Heart right ventricle (tissue), 16 donors: Measurements from ENCODE around the gene ACYP2. TPM values are rescaled to one million over a fixed set of nuclear protein-coding genes. Genes with fewer than 3 reads are reported as not detected.

Source experiments
- ATAC-seq, 8 donors: fragments of 200-7000 bp; cut with Tn5 transposase; one replicate each; pipeline ENCODE4 v1.9.1; 2020; ENCODE audit warnings: mild to moderate bottlenecking in 8 of 8, moderate library complexity in 8 of 8, moderate number of reproducible peaks in 1 of 8
- DNase-seq, 2 donors: peaks; one replicate each; pipeline ENCODE4 v3.0.0-alpha.2; 2020
- H3K27ac ChIP-seq, 10 donors: fragments of 200-600 bp; sonication (generic) in 2 of 10; one replicate each; pipeline versions ENCODE4 v1.5.0 to v1.8.0; 2020 to 2022; ENCODE audit warnings: mild to moderate bottlenecking in 3 of 10
- H3K27me3 ChIP-seq, 7 donors: fragments of 200-600 bp; one replicate each; pipeline ENCODE4 v1.8.0; 2021 to 2022; ENCODE audit warnings: mild to moderate bottlenecking in 2 of 7
- H3K36me3 ChIP-seq, 9 donors: fragments of 200-600 bp; sonication (generic) in 1 of 9; one replicate each; pipeline versions ENCODE4 v1.5.0 to v1.8.0; 2020 to 2022; ENCODE audit warnings: mild to moderate bottlenecking in 2 of 9
- H3K4me1 ChIP-seq, 9 donors: fragments of 200-600 bp; sonication (generic) in 1 of 9; one replicate each; pipeline versions ENCODE4 v1.5.0 to v1.8.0; 2020 to 2022; ENCODE audit warnings: mild to moderate bottlenecking in 4 of 9
- H3K4me3 ChIP-seq, 10 donors: fragments of 200-600 bp; sonication (generic) in 2 of 10; one replicate each; pipeline versions ENCODE4 v1.5.0 to v1.8.0; 2020 to 2022; ENCODE audit warnings: mild to moderate bottlenecking in 7 of 10, moderate library complexity in 2 of 10
- H3K9me3 ChIP-seq, 11 donors: fragments of 200-600 bp in 10 of 11; sonication (generic) in 2 of 11; one replicate each; pipeline versions ENCODE4 v1.5.0 to v1.8.0; 2013 to 2022; ENCODE audit warnings: mild to moderate bottlenecking in 2 of 11, control low read depth in 1 of 11, moderate library complexity in 1 of 11
- WGBS, 2 donors: extraction: QIAGEN DNeasy Blood & Tissue Kit; methylation state at CpG; one replicate each; pipeline ENCODE4 v1.1.7; 2013; ENCODE audit warnings: inconsistent platforms in 1 of 2; 5-methylcytosine and 5-hydroxymethylcytosine counted together
- intact Hi-C, 10 donors: fragments of 100-400 bp; cut with DNase I; formaldehyde crosslinking; loops; one replicate each; pipeline versions ENCODE4 v1.11.1 to v1.14.2; 2022
- polyA plus RNA-seq, 2 donors: library from polyadenylated mRNA; stranded (reverse); fragments of 200-250 nt; gene quantifications; one replicate each; pipeline ENCODE4 v1.2.3, GENCODE V29; 2013
- total RNA-seq, 10 donors: library from RNA; stranded (reverse); fragmentation: NEBNext Ultra II Directional in 3 of 10; extraction: Animal tissue kit (Norgen Biotek cat#: 25700) in 3 of 10; gene quantifications; one replicate each; pipeline versions ENCODE4 v1.2.1 to v1.2.4, GENCODE V29; 2021 to 2023
- TF ChIP-seq, protein P1 (sequence below), 9 donors: fragments of 200-600 bp; sonication (generic) in 2 of 9; IDR thresholded peaks; one replicate each; pipeline versions ENCODE4 v1.5.0 to v1.8.0; 2021 to 2022; ENCODE audit warnings: antibody characterized with exemption in 9 of 9, mild to moderate bottlenecking in 5 of 9, moderate library complexity in 1 of 9
- donor health status: Arrhythmogenic right ventricular cardiomyopathy.
- donor health status: ischemic (EF 13 %, LVEDD 7.1; RV severe dilation, severe dysfunction).
- donor health status: healthy with polysubstance abuse.
- donor health status: DM: no; HTN: yes; CAD: no.
- donor health status: DM: no; HTN: no; CAD: no.
- donor health status: ischemic (EF 25% LVEDD 6.9; RV normal size, moderate dysfunction).
- donor health status: ischemic (EF 25% LVEDD 5.7; RV mildly dilated, moderate dysfunction).
- donor health status: healthy.
- donor health status: DM: yes; HTN: yes; CAD: no.
- donor health status: Ischemic cardiomyopathy.
- donor health status: ischemic (EF 35%, LVEDD 5.7; RV mildly dilated, moderate dysfunction).
- donor health status: nonischemic (EF 11% LVEDD 7.7; RV severe dilation, severe dysfunction).
- donor health status: DM: yes; HTN: yes; CAD: no.
- donor health status: PGD.
- donor health status: ischemic (EF 29% LVEDD 5.4; RV normal size, mild dysfunction).
- donor health status: nonischemic (EF 23%, LVEDD 6.1; RV moderate dilation, normal function).

ACYP2 gene
- total and polyA plus RNA-seq, 12 donors: 45.7 to 87.1 (median 74.3) TPM

DNA sequence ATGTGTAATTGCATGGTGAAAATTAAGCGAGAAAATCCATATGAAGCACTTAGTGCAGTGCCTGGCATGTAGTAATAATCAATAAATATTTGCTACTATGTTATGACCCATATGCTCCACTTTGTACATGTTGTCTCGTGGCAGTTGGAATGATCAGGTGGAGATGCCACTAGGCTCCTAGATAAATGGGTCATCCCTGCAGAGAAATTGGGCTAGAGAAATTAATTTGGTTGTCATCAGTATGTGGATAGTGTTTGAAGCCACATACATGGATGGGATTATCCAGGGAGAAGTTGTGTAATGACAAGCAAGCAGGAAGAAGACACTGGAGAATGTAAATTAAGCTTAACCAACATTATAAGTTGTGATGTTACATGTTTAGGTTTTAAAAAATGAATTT, 33.0 kb downstream of the ACYP2 start:
- no peak overlapping the region for H3K27ac ChIP-seq
- no peak overlapping the region for H3K4me3 ChIP-seq
- no peak for DNase-seq
- TF ChIP-seq, protein P1, sequence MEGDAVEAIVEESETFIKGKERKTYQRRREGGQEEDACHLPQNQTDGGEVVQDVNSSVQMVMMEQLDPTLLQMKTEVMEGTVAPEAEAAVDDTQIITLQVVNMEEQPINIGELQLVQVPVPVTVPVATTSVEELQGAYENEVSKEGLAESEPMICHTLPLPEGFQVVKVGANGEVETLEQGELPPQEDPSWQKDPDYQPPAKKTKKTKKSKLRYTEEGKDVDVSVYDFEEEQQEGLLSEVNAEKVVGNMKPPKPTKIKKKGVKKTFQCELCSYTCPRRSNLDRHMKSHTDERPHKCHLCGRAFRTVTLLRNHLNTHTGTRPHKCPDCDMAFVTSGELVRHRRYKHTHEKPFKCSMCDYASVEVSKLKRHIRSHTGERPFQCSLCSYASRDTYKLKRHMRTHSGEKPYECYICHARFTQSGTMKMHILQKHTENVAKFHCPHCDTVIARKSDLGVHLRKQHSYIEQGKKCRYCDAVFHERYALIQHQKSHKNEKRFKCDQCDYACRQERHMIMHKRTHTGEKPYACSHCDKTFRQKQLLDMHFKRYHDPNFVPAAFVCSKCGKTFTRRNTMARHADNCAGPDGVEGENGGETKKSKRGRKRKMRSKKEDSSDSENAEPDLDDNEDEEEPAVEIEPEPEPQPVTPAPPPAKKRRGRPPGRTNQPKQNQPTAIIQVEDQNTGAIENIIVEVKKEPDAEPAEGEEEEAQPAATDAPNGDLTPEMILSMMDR (IDR thresholded peaks at IDR 0.05): no peak
- H3K9me3 ChIP-seq: peaks cover 0 to 10% (median 0%) of the 10 kb centered on the region in 11 donors
- WGBS, 2 donors: 97% methylated on average over 2 of the region's 2 CpGs
- H3K27me3 ChIP-seq: no peaks in the 10 kb centered on the region
- intact Hi-C loops: no loop called here
- H3K36me3 ChIP-seq: peaks cover 0 to 40% (median 0%) of the 10 kb centered on the region in 9 donors
- ATAC-seq: no peak
- H3K4me1 ChIP-seq: no peaks in the 10 kb centered on the region

DNA sequence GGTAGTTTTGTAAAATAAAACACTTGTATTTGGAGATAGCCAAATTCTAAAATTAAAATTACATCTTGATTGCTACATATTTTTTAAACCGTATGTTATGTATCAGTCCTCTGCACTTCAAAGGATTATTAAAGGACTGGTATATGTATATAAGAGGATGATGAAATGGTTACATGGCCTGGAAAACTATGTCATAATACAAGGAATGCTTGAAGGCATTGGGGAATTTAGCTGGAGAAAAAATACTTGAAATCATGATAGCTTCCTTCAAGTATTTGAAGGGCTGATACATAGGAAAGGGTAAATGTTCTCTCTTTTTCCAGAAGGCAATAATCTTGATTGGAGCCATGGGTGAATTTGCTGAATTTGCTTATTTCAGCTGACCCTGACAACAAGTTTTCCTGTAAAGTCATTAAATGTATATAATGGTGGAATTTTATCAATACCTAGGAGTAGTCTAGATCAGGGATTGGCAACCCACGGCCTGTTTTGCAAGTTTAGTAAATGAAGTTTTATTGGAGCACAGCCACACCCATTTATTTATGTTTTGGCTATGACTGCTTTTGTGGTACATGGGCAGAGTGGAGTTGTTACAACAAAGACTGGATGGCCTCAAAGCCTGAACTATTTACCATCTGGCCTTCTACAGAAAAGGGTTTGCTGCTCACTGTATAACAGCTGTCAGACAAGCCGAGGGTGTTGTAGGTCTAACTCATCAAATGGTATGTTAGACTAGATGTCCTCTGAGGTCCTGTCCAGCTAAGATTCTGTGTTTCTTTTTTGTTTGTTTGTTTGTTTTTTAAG, 34.4 kb downstream of the ACYP2 start:
- no peak overlapping the region for H3K27ac ChIP-seq
- H3K27me3 ChIP-seq: no peaks in the 10 kb centered on the region
- ATAC-seq (no peak), DNase-seq (no peak)
- H3K9me3 ChIP-seq: peaks cover 0 to 11% (median 0%) of the 10 kb centered on the region in 11 donors
- no peaks in the 10 kb centered on the region for H3K4me1 ChIP-seq
- intact Hi-C loops: loop anchor here in 1 of 10 donors (10.0 kb wide), 1 partner anchor 555 kb away; no protein-coding TSS in a partner anchor
- TF ChIP-seq, protein P1 (IDR thresholded peaks at IDR 0.05): no peak
- peaks cover 0 to 38% (median 0%) of the 10 kb centered on the region in 9 donors for H3K36me3 ChIP-seq
- WGBS, 2 donors: 77 to 80% methylated on average over 3 of the region's 3 CpGs
- H3K4me3 ChIP-seq: no peak overlapping the region

DNA sequence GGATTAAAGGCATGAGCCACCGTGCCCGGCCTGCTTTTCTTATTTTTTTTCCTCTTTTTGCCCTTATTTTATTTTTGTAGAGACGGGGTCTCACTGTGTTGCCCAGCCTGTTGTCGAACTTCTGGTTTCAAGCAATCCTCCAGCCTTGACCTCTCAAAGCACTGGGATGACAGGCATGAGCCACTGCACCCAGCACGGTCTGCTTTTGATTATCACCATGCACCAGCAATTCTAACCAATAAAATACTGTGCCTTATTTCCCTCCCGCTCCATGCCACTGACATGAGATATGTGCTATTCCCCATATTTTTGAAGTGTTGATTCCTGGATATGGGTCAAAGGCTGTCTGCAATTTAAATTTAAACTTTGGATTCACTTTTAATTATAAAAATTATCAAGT, 42.9 kb downstream of the ACYP2 start:
- DNase-seq (no peak), ATAC-seq (no peak)
- peaks cover 0 to 49% (median 4%) of the 10 kb centered on the region in 9 donors for H3K36me3 ChIP-seq
- TF ChIP-seq, protein P1 (IDR thresholded peaks at IDR 0.05): no peak
- H3K27ac ChIP-seq: no peak overlapping the region
- WGBS, 2 donors: 94 to 97% methylated on average over 6 of the region's 6 CpGs
- H3K4me1 ChIP-seq: peaks cover 0 to 8% (median 0%) of the 10 kb centered on the region in 9 donors
- H3K4me3 ChIP-seq: no peak overlapping the region
- intact Hi-C loops: loop anchor here in 1 of 10 donors (10.0 kb wide), 1 partner anchor 546 kb away; no protein-coding TSS in a partner anchor
- H3K9me3 ChIP-seq: peaks cover 0 to 14% (median 0%) of the 10 kb centered on the region in 11 donors
- H3K27me3 ChIP-seq: no peaks in the 10 kb centered on the region

DNA sequence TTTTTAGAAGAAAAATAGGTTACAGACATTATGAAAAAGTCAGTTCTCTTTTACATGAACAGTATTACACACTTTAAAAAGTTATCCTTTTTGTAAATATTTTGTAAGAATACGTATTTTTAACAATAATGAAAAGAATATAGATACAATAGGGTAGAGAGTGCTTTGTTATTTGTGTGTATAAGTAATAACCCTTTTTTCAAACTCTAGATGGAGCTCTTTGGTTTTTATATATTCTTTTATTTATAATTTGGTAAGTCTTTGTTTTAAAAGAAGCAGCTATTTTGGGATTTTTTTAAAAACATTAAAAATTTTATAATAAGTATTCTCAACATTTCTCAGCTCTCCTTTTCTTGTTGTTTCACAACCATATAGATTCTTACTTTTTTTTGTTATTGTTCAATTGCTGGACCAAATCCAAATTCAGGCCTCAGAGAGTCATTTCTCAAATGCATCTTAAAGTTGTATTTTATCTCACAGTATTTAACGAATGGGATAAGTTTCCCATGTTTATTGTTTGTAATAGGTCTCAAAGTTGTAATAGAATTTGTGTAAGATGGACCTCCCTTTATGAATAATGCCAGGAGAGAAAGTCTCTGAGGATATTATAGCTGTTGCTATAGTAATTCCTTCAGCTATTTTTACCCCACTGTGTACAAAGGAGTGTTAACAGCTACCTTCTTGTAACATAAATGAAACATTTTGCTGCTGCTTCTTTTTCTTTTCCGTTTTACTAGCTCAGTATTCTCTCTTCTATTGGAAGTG, 46.4 kb downstream of the ACYP2 start:
- no peak for ATAC-seq
- Histone ChIP-seq H3K27me3 (no peaks in the 10 kb centered on the region), H3K4me3 (no peak overlapping the region), H3K36me3 (peaks cover 0 to 20% (median 0%) of the 10 kb centered on the region in 9 donors), H3K4me1 (peaks cover 0 to 13% (median 0%) of the 10 kb centered on the region in 9 donors), H3K27ac (no peak overlapping the region), H3K9me3 (no peaks in the 10 kb centered on the region)
- TF ChIP-seq, protein P1 (IDR thresholded peaks at IDR 0.05): peak in 5 of 9 donors; percentile 11 to 40 (median 35)
- no peak for DNase-seq
- 60 to 63% methylated on average over 3 of the region's 3 CpGs for WGBS, 2 donors
- intact Hi-C loops: no loop called here
